IMR-90 (cell line): Measurements from ENCODE around the gene SLC8A1.

Source experiments
- BHLHE40 ChIP-seq: fragments of 150-350 bp; IDR thresholded peaks from 2 replicates; pipeline ENCODE4 v1.6.1; 2016; ENCODE audit warnings: mild to moderate bottlenecking, low read depth, low read length
- CEBPB ChIP-seq: IDR thresholded peaks from 2 replicates; pipeline ENCODE4 v1.6.1; 2012; ENCODE audit warnings: low read depth, low read length, improper control_type of control experiment
- CHD1 ChIP-seq: IDR thresholded peaks from 2 replicates; pipeline ENCODE4 v1.6.1; 2012; ENCODE audit warnings: low read depth, low read length, improper control_type of control experiment
- FOS ChIP-seq: fragments of 150-350 bp; IDR thresholded peaks from 2 replicates; pipeline ENCODE4 v1.6.1; 2016; ENCODE audit warnings: low read depth, low read length
- MAZ ChIP-seq: IDR thresholded peaks from 2 replicates; pipeline ENCODE4 v1.6.1; 2012; ENCODE audit warnings: low read depth, mild to moderate bottlenecking, low read length, improper control_type of control experiment, moderate library complexity, borderline replicate concordance
- MXI1 ChIP-seq: IDR thresholded peaks from 2 replicates; pipeline ENCODE4 v1.6.1; 2012; ENCODE audit warnings: low read depth, mild to moderate bottlenecking, low read length, moderate library complexity, borderline replicate concordance
- NFE2L2 ChIP-seq: fragments of 150-350 bp; IDR thresholded peaks from 2 replicates; pipeline ENCODE4 v1.6.1; 2016; ENCODE audit warnings: low read depth, mild to moderate bottlenecking, low read length
- POLR2A ChIP-seq: IDR thresholded peaks from 2 replicates; pipeline ENCODE4 v1.6.1; 2012; ENCODE audit warnings: mild to moderate bottlenecking, low read depth, low read length
- RAD21 ChIP-seq: IDR thresholded peaks from 2 replicates; pipeline ENCODE4 v1.6.1; 2012; ENCODE audit warnings: low read length, improper control_type of control experiment
- RFX5 ChIP-seq: IDR thresholded peaks from 2 replicates; pipeline ENCODE4 v1.8.0; 2012; ENCODE audit warnings: low read depth, mild to moderate bottlenecking, low read length, moderate library complexity
- SMC3 ChIP-seq: fragments of 150-350 bp; IDR thresholded peaks from 2 replicates; pipeline ENCODE4 v1.6.1; 2016; ENCODE audit warnings: low read depth, mild to moderate bottlenecking, antibody characterized with exemption, low read length, moderate library complexity
- TF ChIP-seq, protein P1 (sequence below): conservative IDR thresholded peaks from 2 replicates; pipeline ENCODE4 v1.5.1; 2012; ENCODE audit warnings: mild to moderate bottlenecking, low read depth, low read length, improper control_type of control experiment
- TF ChIP-seq, protein P2 (sequence below): fragments of 150-350 bp; IDR thresholded peaks from 2 replicates; pipeline ENCODE4 v1.6.1; 2017; ENCODE audit warnings: mild to moderate bottlenecking, antibody characterized with exemption, low read length, low read depth
- TF ChIP-seq, protein P3 (sequence below): fragments of 150-350 bp; IDR thresholded peaks from 2 replicates; pipeline ENCODE4 v1.6.1; 2016; ENCODE audit warnings: low read depth, mild to moderate bottlenecking, low read length, moderate library complexity, borderline replicate concordance

DNA sequence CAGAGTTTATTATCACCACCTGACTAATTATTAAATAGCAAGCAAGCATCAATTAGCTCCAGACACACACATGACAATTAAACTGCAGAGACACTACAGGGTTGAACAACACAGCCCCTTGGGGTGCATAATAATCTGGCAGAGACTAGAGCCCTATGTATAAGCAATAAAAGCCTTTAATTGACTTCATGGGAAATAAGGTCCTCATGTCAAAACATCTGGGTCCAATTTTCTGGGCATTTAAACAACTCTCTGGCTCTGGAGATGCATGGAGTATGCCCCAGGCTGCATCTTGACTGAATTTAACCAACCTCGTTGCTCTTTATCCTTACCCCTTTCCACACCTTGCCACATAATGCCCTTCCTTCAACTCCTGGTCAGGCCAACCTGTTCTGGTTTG lies 402.1 kb downstream of the SLC8A1 start:
- TF ChIP-seq, protein P1, sequence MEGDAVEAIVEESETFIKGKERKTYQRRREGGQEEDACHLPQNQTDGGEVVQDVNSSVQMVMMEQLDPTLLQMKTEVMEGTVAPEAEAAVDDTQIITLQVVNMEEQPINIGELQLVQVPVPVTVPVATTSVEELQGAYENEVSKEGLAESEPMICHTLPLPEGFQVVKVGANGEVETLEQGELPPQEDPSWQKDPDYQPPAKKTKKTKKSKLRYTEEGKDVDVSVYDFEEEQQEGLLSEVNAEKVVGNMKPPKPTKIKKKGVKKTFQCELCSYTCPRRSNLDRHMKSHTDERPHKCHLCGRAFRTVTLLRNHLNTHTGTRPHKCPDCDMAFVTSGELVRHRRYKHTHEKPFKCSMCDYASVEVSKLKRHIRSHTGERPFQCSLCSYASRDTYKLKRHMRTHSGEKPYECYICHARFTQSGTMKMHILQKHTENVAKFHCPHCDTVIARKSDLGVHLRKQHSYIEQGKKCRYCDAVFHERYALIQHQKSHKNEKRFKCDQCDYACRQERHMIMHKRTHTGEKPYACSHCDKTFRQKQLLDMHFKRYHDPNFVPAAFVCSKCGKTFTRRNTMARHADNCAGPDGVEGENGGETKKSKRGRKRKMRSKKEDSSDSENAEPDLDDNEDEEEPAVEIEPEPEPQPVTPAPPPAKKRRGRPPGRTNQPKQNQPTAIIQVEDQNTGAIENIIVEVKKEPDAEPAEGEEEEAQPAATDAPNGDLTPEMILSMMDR = no peak
- no peak for TF ChIP-seq CEBPB
- TF ChIP-seq, protein P2, sequence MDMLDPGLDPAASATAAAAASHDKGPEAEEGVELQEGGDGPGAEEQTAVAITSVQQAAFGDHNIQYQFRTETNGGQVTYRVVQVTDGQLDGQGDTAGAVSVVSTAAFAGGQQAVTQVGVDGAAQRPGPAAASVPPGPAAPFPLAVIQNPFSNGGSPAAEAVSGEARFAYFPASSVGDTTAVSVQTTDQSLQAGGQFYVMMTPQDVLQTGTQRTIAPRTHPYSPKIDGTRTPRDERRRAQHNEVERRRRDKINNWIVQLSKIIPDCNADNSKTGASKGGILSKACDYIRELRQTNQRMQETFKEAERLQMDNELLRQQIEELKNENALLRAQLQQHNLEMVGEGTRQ = no peak
- TF ChIP-seq RAD21 = no peak
- TF ChIP-seq MAZ = no peak
- TF ChIP-seq BHLHE40 = no peak
- TF ChIP-seq POLR2A = no peak
- TF ChIP-seq NFE2L2 = no peak
- no peak for TF ChIP-seq SMC3
- TF ChIP-seq, protein P3, sequence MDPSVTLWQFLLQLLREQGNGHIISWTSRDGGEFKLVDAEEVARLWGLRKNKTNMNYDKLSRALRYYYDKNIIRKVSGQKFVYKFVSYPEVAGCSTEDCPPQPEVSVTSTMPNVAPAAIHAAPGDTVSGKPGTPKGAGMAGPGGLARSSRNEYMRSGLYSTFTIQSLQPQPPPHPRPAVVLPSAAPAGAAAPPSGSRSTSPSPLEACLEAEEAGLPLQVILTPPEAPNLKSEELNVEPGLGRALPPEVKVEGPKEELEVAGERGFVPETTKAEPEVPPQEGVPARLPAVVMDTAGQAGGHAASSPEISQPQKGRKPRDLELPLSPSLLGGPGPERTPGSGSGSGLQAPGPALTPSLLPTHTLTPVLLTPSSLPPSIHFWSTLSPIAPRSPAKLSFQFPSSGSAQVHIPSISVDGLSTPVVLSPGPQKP = no peak
- TF ChIP-seq MXI1 = no peak
- no peak for TF ChIP-seq FOS
- no peak for TF ChIP-seq CHD1
- no peak for TF ChIP-seq RFX5
